Stimulated activated naive CD4-positive, alpha-beta T cell (primary cell): ENCODE results near the gene B4GALNT4.
"Not testable (repeated sequence)": the region's sequence is repeated elsewhere in the genome, so short reads cannot be mapped to it uniquely, and the experiment has no call there.

Source experiments
- DNase-seq, 6 experiments: peaks; one replicate each; lab custom pipeline; 2025; lab: John Stamatoyannopoulos, UW

The B4GALNT4 gene

DNA sequence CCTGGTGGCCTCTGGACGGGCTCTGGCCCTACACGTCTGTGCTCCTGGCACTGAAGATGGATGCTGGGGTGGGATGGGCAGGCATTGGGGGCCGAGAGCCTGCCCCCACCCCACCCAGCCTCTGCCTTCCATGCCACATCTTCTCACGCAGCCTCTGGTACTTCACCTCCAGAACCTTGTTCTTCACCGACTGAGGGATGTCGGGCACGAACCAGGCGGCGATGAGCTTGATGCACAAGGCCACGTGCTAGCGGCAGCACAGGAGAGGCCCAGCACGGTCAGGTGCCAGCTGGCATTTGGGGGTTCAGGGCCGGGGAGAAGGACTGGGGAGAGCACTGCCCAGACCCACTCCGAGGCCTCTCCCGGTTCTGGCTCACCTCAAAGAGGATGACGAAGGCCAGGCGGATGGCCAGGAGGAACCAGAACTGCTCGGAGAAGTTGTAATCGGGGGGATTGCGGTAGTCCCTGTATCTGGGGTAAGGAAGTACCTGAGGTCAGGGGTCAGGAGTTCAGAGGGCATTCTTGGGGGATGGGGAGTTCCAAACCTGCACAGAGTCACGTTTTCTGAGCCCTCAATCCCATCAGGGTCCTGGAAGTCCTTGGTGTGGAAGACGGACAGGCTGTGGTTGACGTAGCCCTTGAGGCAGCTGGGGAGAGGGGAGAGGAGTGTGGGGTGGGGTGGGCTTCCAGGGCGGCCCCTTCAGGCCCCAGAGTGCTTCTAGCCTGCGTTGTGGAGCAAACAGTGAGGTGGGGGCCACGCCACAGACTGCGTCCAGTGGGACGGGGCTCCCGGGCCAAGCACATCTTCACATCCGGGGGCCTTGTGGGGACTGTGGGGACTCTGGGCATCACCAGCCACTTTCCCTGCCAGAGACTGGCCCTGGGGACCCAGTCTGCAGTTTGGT is 49.3 kb downstream of the B4GALNT4 start:
- DNase-seq, result no peak

DNA sequence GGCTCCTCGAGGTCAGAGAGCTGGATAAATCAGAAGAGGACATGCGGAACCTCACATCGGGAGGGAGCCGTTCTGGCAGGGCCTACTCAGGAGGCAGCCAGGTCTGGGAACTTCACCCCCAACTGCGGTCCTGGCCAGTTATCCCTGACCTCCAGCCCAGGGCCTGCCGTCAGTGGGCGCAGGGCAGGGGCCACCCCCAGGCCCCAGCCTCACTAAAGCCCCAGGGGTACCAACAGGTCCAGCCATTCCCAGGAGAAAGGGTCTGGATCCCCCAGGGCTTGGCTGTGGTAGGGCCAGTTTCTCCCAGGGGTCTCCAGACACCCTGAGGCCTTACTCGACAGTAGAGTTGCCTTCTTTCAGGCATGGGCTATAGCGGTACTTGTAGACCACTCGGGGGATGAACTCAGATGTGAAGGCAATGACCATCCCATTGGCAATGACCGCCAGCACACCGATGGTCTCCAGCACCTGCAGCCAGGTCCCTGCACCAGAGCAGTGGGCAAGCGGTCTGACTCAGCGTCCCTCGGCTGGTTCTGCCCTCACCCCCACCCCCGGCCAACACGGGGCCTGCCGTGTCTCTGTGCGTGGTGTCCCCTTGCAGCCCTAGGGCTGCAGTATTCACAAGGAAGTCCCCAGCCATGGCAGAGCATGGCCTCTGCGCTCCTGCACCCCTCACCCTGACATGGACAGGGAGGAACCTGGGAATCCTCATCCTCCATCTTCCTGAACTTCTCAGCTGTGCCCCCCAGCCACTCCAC is 50.1 kb downstream of the B4GALNT4 start:
- no peak for DNase-seq

DNA sequence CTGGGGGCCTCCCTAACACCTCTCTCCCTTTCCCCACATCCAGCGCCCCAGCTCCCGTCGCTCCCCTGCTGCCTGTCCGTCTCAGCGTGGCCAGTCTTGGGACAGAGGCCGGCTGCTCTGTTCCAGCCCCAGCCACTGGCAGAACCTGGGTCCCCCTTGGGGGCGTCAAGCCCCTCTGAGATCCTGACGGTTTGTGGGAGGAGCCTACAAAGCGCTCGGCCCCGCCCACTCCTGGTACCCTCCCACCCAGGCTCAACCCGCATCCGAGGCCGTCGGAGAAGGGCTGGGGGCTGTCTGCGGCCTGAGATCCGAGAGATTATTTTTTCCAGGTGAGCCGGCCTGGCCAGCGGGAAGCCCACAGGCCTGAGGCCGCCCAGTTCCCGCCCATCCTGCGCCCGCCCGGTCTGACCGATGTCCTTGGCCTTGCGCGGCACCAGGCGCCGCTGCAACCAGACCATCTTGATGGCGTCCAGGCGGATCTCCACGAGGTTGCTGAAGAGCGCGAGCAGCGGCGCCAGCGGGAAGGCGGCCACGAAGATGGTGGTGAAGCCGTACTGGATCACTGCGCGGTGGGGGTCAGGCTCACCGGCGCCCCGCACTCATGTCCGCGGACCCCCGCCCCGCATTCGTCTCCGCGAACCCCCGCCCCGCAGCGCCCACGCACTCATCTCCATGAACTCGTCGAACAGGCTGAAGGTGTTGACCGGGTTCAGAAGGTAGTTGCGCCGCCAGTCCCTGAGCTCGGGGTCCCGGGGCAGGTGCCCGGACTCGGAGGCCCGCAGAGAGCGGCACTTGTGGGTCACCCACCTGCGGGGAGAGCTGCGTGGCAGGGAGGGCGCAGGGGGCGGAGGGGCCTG is 51.0 kb downstream of the B4GALNT4 start:
- DNase-seq, result no peak

DNA sequence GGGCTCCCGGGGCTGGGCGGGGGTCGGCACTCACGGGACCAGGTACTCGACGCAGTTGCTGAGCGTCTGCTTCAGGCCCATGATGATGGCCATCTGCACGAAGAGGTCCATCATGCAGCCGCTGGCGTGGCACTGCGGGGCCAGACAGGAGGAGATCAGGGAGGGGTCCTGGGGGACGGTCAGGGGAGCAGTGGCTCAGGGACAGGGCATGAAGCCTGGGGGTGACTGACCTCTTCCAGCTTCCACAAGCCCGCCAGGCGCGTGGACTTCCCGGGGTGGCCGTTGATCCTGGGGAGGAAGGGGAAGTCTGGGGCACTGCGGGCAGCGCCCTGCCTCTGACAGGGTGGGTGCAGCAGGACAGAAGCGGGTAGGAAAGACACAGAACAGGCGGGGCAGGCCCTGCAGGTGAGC is 51.6 kb downstream of the B4GALNT4 start:
- no peak for DNase-seq

DNA sequence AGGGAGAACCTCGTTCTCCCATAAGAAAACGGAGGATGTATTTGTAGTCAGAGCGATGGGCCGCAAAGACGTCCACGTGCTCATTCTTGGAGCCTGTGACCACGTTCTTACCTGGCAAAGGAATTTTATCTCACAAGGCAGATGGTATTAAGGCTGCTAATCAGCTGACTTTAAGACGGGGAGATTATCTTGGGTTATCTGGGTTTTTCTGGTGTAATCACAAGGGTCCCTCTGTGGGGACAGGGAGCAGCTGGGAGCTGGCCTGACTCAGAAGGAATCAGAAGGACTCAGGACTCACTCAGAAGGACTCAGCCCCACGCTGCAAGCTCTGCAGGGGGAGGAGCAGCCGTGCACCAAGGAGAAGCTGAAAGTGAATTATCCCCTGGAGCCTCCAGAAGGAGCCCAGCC is 53.0 kb downstream of the B4GALNT4 start:
- no peak for DNase-seq

DNA sequence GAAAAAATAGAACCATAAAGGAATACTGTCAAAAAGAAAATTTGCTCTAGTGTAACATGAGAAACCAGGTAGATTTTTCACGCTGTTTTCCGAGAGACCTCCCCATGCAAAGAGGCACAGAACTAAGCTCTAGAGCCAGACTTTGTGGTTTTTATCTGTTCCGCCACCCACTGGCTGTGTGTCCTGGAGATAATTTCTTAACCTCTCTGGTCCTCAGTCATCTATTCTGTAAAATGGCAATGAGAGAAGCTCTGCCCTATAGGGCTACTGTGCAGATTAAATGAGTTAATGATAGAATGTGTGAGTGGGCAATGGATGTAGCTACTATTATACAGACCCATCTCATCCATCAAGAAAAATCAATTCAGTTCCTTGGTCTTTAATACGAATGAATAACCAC is 54.9 kb downstream of the B4GALNT4 start:
- no peak for DNase-seq

DNA sequence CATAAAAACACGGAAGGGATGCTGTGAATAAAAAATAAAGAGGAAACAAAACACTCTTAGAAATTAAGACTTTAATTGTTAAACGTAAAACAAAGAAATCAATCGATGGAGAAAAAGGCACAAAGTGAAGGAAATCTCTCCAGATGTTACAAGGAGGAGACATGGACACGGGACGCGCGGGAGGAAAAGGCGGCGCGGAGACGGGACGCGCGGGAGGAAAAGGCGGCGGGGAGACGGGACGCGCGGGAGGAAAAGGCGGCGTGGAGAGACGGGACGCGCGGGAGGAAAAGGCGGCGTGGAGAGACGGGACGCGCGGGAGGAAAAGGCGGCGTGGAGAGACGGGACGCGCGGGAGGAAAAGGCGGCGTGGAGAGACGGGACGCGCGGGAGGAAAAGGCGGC is 55.5 kb downstream of the B4GALNT4 start:
- not testable (repeated sequence) for DNase-seq

DNA sequence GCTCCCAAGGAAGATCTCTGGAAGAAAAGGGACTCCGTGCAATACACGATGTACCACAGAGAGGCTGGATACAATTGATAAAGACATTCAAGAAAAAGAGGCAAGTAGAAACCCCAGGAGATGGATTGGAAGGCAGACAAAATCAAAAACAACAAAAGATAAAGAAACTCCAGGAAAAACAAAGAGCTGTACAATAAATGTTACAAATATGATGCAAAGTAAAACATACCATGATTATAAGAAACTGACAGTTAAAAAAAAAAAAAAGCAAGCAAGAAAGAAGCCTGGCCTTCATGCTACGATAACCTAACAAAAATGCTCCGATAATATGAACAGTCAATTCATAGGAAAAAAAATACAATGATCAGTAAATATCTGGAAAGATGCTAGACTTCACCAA is 56.0 kb downstream of the B4GALNT4 start:
- no peak for DNase-seq

DNA sequence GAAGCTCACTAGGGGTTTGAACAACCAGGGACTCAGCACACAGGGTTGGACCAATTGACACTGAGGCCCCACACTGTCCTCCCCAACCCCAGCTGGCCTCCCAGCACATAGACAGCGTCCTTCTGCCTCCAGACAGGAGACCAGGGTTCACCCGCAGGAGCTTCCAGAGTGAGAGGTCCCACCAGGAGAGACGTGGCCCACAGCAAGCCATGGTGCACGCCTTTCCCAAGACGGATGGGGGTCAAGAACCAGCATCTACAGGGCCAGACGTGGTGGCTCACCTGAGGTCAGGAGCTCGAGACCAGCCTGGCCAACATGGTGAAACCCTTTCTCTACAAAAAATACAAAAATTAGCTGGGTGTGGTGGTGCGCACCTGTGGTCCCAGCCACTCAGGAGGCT is 57.6 kb downstream of the B4GALNT4 start:
- DNase-seq, result no peak

DNA sequence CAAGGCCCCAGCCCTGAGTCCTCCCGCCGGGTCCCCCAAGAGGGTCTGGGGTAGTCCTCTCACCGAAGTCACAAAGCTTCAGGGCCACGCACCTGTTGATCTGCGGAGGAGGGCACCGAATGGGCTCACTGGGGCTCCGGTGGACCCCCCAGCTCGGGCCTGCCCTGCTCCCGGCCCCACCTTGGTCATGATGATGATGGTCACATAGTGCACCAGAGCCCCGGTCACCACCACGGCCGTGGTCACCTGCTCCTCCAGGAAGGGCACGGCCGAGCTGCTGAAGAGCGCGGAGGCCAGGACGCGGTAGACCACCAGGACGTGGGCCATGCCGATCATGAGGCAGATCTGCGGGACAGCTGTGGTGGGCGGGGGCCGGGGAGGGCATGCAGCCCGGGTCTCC is 59.0 kb downstream of the B4GALNT4 start:
- DNase-seq, result no peak

DNA sequence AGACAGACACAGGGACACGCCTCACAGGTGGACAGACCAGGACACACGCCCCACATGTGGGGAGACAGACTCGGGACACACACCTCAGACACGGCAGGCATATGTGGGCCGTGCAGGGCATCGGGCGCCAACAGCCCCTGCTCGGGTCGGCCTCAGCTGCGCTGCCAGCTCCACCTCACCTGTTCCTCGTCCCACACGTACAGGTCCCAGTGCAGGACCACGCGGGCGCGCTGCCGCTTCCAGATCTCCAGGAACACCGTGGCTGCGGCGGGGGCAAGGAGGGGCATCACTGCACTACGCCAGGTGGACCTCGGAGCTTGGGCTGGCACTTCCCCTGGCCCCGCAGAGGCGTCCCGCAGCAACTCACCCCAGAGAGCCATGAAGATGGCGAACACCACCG is 60.1 kb downstream of the B4GALNT4 start:
- DNase-seq, result no peak

DNA sequence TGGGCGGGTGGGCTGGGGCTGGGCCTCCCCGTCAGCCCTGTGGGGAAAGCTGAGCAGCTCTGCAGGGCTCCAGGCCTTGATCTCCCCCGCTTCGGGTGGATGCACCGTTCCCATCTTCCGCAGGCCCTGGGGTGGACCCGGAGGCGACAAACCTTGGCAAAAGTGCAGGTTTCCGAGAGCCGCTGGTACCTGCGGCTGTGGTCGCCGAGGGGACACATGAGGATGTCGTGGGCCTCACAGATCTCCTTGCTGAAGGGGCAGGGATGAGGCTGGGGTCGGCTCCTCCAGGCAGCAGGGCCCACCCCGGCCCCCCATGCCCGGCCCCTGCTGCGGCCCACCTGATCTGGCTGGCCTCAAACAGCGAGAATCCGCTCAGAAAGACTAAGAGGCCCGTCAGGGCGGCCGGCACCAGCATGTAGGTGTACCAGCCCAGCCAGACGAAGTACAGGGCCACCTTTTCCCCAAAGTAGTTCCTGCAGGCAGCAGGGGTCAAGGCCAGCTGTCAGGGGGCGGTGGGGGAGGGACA is 60.7 kb downstream of the B4GALNT4 start:
- no peak for DNase-seq
